Islet of Langerhans (tissue), 1 donor: ENCODE data around the gene SPRY4.
"Not testable (repeated sequence)": the region's sequence is repeated elsewhere in the genome, so short reads cannot be mapped to it uniquely, and the experiment has no call there.

Experiments
- FAIRE-seq: peaks from one replicate; lab custom pipeline; 2011; peaks lifted over from hg19 to GRCh38; lab: Jason Lieb, UNC

SPRY4 gene

GRCh38 chr5:142292249-142292648, 32.6 kb downstream of the SPRY4 start:
- no peak for FAIRE-seq

GRCh38 chr5:142290577-142291299, 34.1 kb downstream of the SPRY4 start:
- FAIRE-seq = no peak

DNA sequence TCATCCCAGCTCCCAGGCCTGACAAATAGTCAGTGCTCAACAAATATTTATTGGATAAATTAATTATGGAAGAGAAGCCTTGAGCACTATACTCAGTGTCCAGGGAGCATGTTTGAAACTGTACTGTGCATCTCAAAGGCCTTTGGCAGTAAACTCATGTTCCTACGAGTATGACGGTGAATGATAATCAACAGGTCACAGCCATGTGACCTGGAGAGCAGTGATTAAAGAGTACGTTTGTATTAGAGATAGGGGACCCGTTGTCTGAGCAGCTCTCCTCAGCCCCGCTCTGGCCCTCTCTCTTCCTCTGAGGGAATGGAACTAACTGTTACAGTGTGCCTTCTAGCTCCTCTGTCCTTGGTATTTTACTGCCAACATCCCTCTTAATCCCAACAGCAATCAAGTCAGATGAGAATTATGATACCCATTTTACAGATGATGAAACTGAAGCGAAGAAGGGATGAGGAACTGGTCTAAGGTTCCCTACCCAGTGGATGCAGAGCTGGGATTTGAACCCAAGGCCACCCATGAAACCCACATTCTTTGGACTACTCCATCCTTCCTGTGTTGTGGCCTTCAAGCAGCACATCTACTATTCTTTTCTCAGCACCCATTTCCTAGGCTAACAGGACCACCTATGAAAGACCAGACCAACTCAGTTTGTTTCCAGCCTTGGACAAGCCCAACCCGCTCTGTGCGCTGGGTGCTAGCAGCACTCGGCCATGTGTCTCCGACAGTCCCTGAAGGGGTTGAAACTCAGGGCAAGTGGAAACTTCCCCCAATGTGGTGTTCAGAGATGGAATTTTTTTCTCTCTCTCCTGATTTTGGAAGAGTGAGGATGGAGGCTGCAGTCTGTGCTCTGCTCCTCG, 34.9 kb downstream of the SPRY4 start:
- FAIRE-seq = no peak

DNA sequence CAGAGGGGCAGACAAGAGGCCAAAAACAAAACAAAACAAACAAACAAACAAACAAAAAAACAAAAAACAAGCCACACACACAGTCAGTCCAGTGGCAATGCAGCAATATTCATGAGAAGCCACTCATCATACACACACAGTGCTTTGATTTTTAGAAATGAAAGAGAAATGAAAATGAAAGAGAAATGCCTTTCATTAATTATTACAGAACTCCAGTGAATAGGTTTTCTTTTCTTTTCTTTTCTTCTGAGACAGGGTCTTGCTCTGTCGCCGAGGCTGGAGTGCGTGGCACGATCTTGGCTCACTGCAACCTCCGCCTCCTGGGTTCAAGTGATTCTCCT, 36.9 kb downstream of the SPRY4 start:
- no peak for FAIRE-seq

DNA sequence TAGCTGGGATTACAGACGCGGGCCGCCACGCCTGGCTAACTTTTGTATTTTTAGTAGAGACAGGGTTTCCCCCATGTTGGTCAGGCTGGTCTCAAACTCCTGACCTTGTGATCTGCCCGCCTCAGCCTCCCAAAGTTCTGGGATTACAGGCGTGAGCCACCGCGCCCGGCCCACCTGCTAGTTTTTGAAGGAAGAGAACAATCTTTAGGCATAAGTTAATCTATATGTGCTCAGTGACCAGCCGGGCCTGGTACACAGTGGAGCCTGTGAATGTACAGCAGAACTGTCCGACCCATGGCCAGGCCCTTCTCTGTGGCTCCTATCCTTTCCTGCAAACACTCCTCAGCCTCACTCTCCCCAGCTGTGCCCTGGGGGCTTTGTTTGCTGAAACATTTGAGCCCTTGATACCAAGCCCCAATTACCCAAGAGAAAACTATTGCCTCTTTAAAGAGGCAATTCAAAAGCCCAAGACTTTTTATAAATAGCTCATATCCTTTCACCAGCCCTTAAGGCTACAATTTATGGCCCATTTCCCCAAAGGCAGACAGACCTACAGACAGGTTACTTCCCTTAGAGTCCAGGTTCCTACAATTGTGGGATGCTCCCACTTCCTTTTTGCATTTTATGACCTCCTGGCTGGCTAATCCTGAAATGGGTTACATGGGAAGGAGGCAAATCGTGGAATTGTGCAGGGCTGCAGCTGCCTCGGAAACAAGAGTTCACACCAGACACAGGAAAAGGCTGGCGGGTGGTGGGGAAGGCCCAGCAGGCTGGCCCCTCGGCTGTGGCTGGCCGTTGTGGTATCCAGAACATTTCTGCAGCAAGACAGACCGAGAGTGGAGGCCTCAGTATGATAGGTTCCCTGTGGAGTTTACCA, 37.5 kb downstream of the SPRY4 start:
- no peak for FAIRE-seq

DNA sequence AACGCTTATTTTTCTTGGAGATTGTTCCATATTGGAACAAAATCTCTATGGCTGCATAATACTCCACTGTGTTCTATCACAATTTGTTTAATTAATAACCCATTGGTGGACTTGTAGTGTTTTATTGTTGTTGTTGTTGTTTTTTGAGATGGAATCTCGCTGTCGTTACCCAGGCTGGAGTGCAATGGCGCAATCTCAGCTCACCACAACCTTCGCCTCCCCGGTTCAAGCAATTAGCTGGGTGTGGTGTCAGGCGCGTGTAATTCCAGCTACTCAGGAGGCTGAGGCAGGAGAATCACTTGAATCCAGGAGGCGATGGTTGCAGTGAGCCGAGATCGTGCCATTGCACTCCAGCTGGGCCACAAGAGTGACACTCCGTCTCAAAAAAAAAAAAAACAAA, 38.7 kb downstream of the SPRY4 start:
- no peak for FAIRE-seq

DNA sequence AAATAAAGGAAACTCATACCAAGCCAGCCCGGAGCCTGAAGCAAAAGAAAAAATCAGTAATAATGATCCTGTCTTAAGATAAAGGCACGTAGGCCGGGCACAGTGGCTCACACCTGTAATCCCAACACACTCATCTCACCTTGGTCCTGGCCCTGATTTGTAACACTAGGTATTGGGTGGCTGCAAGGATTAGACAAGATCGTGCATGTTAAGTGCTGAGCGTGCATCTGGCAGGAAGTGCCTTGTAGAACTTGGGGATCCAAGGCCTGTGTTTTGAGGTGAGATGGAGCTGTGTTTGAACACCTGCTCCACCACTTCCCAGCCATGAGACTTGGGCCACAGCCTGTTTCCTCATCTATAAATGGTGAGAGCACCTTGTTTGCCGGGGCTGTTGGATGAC, 41.5 kb downstream of the SPRY4 start:
- no peak for FAIRE-seq

DNA sequence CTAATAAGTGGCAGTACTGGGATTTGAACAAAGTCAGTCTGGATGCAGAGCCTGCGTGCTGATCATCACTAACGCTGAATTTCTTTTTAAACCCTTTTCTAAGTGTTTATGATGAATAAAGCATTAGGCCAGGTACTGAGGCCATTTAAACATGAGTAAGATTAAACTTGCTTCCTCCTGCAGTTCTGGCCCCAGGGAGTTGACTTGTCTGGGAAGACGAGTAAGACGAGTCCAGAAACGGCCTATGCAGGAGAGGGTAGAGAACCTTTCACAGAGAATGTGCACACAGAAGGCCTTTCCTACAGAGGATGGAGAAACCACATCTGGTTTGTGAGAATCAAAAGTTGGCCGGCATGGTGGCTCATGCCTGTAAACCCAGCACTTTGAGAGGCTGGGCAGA, 42.9 kb downstream of the SPRY4 start:
- no peak for FAIRE-seq

DNA sequence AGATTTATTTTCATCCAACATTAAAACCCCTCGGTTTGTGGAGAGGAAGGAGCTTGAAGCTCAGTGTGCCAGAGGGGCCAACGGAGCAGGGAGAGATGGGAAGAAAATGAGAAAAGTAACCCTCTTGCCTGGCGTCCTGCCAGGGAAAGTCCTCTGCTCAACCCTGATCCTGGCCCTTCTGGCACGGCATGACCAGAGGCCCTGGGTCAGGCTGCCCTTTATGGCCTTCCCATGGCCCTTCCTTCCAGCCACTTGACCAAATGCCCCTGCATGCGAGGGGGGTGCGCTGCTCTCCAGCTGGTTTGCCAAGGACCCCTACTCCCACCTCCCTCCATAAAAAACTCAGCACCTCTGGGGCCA, 43.8 kb downstream of the SPRY4 start:
- FAIRE-seq = no peak

DNA sequence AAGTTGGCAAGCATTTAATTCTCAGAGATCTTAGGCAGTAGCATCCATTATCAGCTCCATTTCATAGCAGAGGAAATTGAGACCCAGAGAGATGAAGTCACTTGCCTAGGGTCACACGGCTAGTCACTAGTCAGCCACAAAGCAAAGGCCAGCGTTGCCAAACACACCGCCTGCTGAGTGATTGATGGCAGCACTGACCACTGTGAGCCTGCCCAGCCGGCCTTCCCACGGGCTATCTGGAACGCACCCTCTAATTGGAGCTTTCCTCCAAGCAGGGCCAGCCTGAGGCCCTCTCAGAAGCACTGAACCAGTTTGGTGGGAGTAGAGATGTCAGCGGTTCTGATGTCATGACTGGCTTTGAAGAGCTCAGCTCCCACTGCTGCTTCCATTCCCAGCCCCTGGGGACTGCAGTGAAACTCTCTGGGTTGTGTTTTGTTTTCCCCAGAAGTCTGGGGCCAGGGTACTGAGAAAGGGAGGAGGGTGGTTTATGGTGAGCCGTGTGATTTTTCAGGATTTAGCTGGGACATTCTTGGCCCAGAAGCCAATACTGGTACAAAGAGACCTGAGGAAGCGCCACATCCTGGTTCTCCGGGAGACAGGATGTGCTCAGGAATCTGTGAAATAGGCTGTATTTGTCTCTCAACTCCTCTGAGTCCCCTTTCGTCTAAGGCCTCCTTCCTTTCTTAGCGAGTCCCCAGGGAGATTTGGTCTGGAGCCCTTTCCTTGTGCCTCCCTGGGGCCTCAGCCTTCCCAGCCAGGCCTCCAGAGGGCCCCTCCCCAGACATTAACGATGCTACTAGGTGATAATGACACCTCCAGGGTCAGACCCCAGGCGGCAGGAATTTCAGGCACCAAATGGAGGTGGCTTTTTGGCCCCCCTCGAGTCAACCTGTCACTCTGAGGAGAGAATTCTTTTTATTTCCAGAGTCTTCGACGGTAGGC, 44.5 kb downstream of the SPRY4 start:
- no peak for FAIRE-seq

- FAIRE-seq = no peak
Measured at GRCh38 chr5:142278627-142279026, 46.2 kb downstream of the SPRY4 start.

DNA sequence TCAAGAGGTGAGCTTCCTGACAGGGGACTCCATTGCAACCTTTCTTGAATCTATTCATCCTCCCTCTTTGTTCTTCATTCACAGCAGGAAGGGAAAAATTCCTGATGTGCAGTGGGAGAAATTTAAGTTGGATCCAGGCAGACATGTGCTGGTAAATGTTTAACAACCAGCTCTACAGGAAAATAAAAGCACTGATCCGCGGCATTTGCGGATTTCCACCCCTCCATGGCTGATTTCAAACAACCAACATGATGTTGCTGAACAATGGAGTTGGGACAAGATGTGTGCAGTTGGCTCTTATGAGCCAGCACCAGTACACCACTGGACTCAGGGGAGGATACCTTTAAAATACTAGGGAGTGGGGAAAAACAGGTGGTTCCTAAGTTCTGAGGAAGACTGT, 47.0 kb downstream of the SPRY4 start:
- no peak for FAIRE-seq

DNA sequence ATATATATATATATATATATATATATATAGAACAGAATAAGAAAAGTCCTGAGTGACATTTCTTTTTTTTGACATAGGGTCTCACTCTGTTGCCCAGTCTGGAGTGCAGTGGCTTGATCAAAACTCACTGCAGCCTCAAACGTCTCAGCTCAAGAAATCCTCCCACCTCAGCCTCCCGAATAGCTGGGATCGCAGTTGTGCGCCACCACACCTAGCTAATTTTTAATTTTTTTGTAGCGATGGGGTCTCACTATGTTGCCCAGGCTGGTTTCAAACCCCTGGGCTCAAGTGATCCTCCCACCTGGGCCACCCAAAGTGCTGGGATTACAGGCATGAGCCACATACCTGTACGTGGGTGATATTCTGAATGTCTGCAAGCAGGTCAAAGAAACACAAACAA, 48.3 kb downstream of the SPRY4 start:
- FAIRE-seq = no peak

DNA sequence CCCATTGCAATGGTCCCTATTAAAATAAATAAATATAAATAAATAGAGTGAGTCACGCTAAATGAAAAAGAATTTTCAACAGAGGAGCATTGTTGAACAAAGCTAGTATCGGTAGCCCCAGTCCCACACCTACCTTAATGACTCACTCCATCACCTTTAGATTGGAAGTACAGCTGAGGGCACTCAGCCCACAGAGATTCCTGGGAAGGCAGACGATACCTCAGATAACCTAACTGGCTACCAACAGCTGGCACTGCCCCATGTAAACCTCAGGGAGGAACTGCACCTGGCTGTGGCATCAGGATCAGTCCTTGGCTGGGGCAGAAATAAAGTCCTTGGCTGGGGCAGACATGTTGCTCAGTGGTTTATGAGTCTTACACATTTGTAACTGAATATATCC, 49.3 kb downstream of the SPRY4 start:
- no peak for FAIRE-seq

DNA sequence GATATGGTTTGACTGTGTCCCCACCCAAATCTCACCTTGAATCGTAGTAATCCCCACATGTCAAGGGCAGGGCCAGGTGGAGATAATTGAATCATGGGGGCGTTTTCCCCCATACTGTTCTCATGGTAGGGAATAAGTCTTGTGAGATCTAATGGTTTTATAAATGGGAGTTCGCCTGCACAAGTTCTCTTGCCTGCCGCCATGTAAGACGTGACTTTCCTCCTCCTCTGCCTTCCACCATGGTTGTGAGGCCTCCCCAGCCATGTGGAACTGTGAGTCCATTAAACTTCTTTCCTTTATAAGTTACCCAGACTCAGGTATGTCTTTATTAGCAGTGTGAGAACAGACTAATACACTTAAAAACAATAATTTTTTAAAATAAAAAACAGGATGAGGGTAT, 52.2 kb downstream of the SPRY4 start:
- not testable (repeated sequence) for FAIRE-seq

- not testable (repeated sequence) for FAIRE-seq
Measured at GRCh38 chr5:142264084-142264483, 60.7 kb downstream of the SPRY4 start.

DNA sequence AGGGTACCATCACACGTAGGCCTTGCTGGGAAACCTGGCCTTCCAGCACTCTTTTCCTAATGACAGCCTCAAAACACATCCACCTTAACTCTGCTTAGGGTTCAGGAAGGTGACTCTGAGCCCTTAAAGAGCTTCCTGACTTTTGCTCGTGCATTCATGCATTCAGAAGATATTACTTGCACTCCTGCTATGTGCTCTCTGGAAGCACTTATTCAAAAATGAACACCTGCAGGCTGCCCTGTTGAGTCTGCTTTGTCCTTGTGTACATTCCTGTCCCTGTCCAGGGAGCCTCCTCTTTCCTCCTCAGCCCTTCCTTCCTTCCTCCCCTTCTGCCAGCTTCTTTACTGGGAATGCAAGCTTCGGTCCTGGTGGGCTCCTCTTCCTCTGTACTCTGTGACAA, 61.5 kb downstream of the SPRY4 start:
- no peak for FAIRE-seq

DNA sequence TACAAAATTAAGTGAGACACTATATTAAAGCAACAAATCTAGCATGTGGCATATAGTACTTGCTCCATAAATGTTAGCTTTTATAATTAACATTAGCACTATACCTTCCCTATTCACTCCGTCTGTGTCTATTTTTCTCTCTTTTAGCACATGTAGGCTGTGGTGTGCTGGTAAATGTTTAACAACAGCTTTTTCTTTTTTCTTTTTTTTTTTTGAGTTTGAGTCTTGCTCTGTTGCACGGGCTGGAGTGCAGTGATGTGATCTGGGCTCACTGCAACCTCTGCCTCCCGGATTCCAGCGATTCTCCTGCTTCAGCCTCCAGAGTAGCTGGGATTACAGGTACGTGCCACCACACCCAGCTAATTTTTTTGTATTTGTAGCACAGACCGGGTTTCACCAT, 62.1 kb downstream of the SPRY4 start:
- no peak for FAIRE-seq
